ENCODE measurements around the gene RIC8B.

DNA sequence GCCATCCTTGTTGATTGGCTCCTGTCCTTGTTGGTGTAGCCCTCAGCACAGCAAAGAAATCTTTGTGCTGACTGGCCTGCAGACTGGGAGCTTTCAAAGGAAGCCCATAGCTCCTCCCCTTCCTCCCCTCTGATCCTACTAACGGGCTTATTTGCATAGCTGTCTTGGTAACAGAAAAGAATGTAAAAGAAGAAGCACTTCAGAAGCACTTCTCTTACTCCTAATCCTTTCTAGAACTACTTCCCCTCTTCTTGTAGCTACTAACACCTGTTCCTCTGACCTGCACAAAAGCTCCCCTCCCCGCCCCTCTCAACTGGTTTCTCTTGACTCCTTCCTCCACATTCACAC lies 14.3 kb upstream of the RIC8B start:
- TF ChIP-seq ZNF274 (IDR thresholded peaks at IDR 0.05; ENCODE audit: low read depth, low read length) (no peak), SUZ12 (IDR thresholded peaks at IDR 0.05; ENCODE audit: extremely low read depth, insufficient read depth, insufficient read length) (no peak), YY1 (IDR thresholded peaks at IDR 0.05; ENCODE audit: insufficient read depth, insufficient read length) (no peak)
